AG10803 (cell line): ENCODE data around the gene PODXL2.

Source experiments
- DNase-seq: peaks from one replicate; pipeline ENCODE4 v3.0.0; 2010; ENCODE audit warnings: low read depth
- H3K4me3 ChIP-seq: 2 replicates; pipeline ENCODE4 v1.5.1; 2011; ENCODE audit warnings: mild to moderate bottlenecking, low read length, control low read depth
- TF ChIP-seq, protein P1 (sequence below): conservative IDR thresholded peaks from 2 replicates; pipeline ENCODE4 v1.5.1; 2011; ENCODE audit warnings: mild to moderate bottlenecking, low read length, control low read depth, inconsistent platforms

PODXL2 gene

DNA sequence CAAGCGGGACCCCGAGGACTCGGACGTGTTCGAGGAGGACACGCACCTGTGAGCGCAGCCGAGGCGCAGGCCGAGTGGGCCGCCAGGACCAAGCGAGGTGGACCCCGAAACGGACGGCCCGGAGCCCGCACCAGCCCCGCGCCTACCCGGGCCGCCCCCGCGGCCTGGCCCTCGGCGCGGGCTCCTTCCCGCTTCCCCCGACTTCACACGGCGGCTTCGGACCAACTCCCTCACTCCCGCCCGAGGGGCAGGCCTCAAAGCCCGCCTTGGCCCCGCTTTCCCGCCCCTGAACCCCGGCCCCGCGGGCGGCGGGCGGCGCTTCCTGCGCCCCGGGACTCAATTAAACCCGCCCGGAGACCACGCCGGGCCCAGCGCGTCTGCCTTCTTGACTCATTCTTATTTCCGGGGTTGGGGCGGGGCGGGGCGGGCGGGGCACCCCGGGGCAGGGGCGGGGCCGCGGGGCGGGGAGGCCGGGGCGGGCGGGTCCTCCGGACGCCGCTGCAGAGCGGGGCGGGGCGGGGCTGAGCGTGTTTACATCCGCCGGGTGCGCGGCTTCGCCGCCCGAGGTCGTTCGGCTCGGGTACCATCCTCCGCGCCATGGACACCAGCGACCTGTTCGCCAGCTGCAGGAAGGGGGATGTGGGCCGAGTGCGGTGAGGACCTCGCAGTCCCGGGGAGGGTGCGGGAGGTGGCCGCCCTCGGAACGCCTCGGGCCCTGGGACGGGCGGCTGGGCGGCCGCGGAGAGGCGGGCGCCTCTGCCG, 43.6 kb downstream of the PODXL2 start, which contains the start of gene ABTB1:
Gene ABTB1, plus strand, starts transcription at position 524 of the 762 bp plus-strand sequence. Its CDS starts 74 bp downstream, at position 598.
- H3K4me3 ChIP-seq = peak within 1 kb of the TSS; percentile 83
- DNase-seq = peak; percentile 73
- TF ChIP-seq, protein P1, sequence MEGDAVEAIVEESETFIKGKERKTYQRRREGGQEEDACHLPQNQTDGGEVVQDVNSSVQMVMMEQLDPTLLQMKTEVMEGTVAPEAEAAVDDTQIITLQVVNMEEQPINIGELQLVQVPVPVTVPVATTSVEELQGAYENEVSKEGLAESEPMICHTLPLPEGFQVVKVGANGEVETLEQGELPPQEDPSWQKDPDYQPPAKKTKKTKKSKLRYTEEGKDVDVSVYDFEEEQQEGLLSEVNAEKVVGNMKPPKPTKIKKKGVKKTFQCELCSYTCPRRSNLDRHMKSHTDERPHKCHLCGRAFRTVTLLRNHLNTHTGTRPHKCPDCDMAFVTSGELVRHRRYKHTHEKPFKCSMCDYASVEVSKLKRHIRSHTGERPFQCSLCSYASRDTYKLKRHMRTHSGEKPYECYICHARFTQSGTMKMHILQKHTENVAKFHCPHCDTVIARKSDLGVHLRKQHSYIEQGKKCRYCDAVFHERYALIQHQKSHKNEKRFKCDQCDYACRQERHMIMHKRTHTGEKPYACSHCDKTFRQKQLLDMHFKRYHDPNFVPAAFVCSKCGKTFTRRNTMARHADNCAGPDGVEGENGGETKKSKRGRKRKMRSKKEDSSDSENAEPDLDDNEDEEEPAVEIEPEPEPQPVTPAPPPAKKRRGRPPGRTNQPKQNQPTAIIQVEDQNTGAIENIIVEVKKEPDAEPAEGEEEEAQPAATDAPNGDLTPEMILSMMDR = no peak

DNA sequence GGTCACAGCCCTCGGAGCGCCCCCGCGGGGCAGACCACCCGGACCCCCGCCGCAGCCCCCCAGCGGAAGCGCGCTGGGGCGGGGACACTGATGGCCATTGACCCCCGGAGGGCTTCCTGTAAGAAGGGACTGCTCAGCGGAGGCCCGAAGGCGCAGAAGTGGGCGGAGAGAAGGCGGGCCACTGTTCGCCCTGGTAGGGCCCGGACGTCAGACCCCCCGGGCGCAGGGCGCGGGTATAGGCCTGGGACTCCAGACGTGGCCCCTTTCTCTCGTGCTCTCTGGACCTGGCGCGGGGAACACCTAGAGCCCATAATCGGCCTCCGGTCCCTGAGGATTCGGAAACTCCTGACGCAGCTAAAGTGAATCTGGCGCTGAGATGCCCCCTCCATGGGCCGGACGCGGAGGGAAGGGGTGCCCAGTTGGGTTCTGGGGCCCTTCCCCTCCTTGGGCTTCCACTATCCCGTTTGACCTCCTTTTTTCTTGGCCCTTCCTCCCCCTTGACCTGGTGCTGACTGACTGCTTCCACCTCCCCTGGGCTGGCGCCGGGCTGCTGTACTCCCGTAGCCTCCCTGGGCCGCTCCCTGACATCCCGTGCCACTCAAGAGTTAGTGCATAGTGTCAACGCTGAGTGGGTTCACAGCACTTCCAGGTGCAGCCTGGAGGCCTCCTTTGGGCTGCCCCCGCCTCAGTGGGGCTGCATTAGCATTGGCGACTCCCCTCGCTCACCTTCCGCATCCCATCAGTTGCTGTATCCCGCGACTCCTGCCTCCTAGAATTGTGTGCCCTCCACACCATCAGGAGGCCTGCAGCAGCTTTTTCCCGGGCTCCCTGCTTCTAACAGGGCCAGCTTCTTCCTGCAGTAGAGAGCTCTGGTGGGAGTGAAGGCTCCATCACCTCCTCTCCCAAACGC, 44.5 kb downstream of the PODXL2 start:
- peak; percentile 49 for DNase-seq
- TF ChIP-seq, protein P1 = no peak
- peak overlapping the region; percentile 83 for H3K4me3 ChIP-seq

GRCh38 chr3:127674101-127674721, 45.2 kb downstream of the PODXL2 start:
- TF ChIP-seq, protein P1 = no peak
- H3K4me3 ChIP-seq = peak overlapping the region; percentile 83
- no peak for DNase-seq

DNA sequence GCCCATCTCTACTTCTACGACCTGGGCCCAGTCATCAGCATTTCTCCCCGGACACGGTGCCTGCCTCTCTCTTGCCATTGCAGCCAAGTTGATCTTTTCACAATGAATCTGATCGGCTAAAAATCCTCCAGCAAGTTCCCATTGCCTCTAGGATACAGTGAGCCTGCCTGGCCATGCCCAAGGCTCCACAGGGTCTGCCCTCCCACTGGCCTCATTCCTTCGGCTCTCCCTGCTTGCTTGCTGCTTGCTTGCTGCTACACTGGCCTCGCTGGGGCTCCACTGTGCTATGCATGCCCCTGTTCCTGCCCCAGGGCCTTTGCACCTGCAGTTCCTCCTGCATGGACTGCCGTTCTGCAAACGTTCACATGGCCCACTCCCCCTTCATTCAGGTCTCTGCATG, 45.8 kb downstream of the PODXL2 start:
- no peak overlapping the region for H3K4me3 ChIP-seq
- TF ChIP-seq, protein P1 = no peak
- no peak for DNase-seq

- TF ChIP-seq, protein P1 = no peak
- no peak overlapping the region for H3K4me3 ChIP-seq
- no peak for DNase-seq
Measured at GRCh38 chr3:127675651-127676391, 46.8 kb downstream of the PODXL2 start.

GRCh38 chr3:127676456-127676855, 47.5 kb downstream of the PODXL2 start:
- TF ChIP-seq, protein P1 = no peak
- no peak overlapping the region for H3K4me3 ChIP-seq
- DNase-seq = no peak
